Stimulated activated CD8-positive, alpha-beta memory T cell treated with anti-CD3 and anti-CD28 coated beads, Interleukin-15, amount 100 ng/mL, for 1 hour (primary cell): ENCODE results near the gene PPP2R3C.
"Not testable (repeated sequence)": the region's sequence is repeated elsewhere in the genome, so short reads cannot be mapped to it uniquely, and the experiment has no call there.

Experiments used
- DNase-seq: peaks from one replicate; pipeline ENCODE4 v3.0.0-alpha.2; 2020; ENCODE audit warnings: low read depth

Gene PPP2R3C

DNA sequence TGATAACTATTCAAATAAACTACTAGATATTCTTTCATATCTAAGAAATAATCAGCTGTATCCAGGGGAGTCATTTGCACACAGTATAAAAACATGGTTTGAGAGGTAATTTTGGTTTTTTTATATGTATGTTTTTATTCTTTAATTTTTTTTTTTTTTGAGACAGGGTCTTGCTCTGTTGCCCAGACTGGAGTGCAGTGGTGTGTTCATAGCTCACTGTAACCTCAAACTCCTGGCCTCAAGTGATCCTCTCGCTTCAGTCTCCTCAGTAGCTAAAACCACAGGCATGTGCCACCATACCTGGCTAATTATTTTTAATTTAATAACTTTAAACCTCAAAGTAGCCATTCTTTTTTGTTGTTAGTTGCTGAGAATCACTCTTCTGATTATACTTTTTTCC lies 2.3 kb upstream of the PPP2R3C start:
- DNase-seq: no peak

DNA sequence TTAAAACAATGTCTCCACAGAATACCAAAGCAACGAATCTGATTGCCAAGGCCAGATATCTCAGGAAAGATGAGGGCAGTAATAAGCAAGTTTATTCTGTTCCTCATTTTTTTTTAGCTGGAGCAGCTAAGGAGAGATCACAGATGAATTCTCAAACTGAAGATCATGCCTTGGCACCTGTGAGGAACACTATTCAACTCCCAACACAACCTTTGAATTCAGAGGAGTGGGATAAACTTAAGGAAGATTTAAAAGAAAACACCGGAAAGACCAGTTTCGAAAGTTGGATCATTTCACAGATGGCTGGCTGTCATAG lies 1.6 kb upstream of the PPP2R3C start:
- DNase-seq: no peak

DNA sequence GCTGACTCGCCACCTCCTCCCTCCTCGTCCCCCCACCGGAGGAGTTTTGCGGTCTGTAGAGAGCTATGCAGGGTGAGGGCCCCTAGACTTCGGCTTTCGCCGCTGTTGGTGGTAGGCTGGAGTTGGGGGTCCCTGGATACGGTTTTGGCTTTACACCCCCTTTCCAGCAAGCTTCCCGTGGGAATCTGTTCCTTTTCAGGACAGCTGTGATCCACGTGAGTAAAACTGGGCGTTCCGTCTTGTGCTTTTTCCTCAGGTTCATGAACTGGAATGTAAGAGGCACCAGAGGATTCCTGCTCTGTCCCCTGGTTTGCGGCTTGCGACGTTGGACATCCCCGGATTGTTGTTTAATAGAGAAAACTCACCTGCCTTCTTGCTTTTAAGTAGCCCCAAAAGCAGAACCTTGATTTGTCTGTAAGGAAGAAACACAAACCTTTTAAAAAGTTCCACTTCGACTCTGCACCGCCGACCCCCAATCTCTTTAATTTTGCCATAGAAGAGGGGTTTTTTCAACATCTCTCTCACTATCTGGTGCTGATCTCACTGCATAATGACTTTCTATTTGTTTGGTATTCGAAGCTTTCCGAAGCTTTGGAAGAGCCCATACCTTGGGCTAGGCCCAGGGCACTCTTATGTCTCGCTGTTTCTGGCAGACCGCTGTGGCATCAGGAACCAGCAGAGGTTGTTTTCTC lies 1.1 kb upstream of the PPP2R3C start:
- no peak for DNase-seq

DNA sequence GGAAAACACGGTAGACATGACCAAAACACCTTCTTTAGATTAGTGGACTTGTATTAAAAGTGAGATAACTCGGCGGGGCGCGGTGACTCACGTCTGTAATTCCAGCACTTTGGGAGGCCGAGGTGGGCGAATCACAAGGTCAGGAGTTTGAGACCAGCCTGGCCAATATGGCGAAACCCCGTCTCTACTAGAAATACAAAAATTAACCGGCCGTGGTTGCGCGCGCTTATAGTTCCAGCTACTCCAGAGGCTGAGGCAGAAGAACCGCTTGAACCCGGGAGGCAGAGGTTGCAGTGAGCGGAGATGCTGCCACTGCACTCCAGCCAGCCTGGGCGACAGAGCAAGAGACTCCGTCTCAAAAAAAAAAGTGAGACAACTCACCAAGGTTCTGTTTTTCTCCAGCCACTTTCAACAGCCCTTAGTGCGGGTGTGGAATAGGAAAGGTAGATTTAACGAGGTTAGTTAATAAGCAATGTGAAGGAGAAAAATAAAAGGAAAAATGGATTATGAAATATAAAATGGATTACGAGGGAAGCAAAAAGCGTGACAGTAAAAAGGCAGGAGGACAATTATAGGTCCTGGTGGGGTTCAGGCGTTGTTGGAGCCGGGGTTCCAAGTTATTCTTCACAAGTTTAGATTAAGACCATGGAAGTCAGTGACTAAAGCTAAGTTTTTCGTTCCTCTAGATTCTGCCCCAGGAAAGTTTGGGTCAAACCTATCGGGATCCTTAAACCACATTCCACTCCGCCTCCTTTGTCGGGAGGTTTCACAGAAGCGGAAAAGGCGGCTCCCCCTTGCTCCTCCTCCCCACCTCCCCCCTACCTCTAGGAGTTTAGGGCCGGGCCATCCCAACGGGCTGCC lies 534 bp downstream of the PPP2R3C start:
- DNase-seq: no peak

DNA sequence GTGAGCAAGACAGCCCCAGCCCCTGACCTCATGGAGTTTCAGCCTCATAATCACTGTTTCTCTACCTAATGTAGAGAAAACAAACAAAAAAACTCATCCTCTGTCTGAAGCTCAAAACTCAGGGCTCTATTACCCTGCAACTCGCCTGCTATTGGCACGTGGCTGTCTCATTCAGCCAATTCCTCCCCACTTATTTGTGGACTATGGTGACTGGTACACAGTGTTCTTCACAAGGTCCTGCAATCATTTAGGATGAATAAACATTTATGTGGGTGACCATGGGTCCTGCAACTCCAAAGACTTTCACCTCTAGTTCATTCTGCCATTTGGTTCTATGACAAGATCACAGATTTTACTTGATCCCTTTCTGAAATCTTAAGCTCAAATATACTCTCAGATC lies 4.7 kb downstream of the PPP2R3C start:
- DNase-seq: no peak

DNA sequence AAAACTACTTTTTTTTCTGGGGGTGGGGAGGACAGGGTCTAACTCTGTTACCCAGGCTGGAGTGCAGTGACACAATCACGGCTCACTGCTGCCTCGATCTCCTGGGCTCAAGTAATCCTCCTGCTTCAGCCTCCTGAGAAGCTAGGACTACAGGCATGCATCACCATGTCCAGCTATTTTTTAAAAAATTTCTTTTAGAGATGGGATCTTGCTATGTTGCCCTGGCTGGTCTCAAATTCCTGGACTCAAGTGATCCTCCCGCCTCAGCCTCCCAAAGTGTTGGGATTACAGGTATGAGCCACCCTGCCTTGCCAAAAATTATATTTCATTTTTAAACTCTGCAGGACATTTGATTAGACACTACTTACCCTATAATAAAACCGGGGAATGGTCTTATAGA lies 5.5 kb downstream of the PPP2R3C start:
- no peak for DNase-seq

DNA sequence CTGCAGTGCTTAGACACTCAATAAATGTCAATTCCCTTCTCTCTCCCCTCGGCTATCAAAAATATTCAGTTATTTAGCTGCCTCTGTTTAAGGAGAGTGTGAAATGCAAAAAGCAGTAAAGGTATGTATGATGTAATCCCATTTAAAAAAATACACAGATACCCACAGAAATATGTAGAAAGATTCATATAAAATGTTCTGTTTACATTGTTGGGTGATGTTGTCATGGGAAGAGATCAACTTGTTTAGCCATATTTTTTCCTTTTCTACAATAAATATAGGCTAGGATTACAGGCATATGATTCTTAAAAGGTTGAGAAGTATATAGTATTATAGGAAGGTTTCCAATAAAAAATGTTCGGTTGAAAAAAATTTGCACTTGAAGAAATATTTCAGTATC lies 7.8 kb downstream of the PPP2R3C start:
- no peak for DNase-seq

DNA sequence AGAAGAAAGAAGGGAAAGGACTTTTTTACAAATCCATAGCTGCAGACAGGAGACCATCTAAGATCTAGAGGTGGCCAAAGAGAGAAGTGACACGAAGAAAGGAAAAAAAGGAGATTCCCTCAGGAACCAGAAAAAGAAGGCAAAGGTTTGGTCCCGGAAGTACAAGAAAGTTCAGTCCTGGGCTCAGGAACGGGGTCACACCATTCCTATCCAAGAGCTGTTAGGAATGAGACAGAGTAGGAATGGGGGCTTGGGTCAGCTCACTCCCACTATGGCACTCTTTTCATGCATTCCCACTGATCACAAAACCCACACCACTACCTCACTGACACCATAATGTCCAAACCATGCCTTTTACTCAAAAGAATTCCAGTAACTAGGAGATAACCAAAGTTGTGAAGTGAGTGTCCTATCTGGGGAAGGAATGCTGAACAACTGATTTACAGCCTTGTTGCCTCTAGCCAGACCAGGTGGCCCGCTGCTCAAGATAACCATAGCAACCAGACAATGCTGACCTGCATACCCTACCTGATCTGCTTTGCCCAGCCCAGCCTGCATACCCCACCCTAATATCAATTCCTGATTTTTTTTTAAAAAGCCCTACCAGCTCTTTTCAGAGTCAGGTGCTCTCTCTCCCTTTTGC lies 8.4 kb downstream of the PPP2R3C start:
- no peak for DNase-seq

DNA sequence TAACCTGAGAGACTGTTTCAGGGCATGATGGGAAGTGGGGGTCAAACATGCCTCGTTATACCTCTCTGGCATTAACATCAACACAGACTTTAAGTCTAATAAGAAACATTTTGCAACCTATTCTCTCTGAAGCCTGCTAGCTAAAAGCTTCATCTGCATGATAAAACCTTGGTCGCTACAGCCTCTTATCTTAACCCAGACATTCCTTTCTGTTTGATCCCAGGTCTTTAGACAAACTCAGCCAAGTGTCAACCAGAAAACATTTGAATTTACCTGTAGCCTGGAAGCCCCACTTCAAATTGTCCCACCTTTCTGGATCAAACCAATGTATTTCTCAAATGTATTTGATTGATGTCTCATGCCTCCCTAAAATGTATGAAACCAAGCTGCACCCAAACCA lies 9.1 kb downstream of the PPP2R3C start:
- no peak for DNase-seq

DNA sequence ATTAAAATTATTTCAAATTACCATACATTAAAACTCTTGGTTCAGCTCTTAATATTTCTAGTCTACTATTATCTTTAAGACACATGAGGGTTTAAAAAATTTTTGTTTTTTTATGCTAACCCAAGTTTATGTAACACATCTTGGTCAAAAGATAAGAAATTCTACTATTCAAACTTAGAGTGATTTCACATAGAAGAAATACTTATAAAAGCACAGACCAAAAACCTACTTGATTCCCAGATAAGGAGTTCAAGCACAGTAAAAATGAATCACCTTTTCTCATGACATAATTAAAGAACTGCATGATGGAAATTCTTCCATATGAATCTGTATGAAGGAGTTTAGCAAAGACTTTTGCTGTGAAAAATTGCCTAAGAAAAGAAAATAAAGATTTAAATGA lies 13.9 kb downstream of the PPP2R3C start:
- DNase-seq: no peak

DNA sequence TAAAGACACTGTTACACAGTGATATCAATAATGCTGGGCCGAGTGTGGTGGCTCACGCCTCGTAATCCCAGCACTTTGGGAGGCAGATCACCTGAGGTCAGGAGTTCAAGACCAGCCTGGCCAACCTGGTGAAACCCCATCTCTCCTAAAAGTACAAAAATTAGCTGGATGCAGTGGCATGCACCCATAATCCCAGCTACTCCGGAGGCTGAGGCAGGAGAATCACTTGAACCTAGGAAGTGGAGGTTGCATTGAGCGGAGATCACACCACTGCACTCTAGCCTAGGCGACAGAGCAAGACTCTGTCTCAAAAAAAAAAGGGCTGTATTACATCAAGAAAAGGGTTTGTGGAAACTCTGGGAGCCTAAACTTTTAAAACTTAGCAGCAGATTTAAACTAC lies 27.1 kb downstream of the PPP2R3C start:
- not testable (repeated sequence) for DNase-seq

DNA sequence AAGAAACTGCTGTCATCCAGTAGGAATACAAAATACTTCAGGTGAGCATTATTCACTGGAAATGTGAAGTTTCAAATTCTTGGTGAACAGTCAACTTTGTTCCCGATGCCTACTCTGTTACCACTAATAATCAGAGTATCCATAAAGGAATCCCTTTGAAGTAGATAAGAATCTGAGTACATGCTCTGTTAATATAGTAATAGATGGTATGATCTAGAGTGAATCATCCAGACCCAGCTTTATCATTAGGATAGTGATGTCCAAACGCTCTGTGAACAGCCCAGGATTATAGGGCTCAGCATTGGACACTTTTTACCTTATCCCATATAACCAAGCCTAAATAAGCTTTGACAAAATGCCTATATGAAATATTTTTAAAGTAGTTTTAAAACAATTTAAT lies 33.3 kb downstream of the PPP2R3C start:
- DNase-seq: no peak

DNA sequence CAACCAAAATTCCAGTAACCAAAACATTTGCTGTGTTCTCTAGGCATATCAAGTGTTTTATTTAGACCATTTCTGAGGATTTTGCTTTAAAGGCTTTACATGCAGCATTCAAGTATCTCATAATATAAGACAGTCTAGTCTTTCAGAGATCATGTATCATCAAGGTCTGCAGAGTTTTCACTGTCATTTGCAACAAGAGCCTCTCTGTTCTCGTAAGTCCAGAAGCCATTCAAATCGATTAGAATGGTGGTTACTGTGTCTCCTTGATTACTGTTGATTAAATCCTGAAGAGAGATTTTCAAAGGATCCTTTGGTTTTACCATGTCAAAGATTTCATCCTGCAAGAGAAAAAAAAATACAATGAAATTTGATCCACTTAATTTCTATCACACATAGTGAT lies 36.3 kb downstream of the PPP2R3C start:
- no peak for DNase-seq

DNA sequence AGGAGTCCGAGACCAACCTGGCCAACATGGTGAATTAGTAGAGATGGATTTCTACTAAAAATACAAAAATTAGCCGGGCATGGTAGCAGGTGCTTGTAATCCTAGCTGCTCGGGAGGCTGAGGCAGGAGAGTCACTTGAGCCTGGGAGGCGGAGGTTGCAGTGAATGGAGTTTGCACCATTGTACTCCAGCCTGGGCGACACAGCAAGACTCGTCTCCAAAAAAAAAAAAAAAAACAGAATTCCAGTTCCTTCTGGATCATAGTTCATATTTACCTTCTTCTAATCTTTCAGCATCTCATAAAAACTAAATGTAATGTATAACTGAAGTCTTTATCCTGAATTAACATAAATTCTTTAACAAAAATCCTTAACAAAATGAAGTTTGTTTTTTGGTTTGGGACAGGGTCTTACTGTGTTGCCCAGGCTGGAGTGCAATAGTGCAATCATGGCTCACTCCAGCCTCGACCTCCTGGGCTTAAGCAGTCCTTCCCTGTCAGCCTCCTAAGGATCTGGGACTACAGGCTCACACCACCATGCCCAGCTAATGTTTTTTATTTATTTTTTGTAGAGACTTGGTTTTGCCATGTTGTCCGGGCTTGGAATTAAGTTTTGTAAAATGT lies 38.1 kb downstream of the PPP2R3C start:
- DNase-seq: no peak

DNA sequence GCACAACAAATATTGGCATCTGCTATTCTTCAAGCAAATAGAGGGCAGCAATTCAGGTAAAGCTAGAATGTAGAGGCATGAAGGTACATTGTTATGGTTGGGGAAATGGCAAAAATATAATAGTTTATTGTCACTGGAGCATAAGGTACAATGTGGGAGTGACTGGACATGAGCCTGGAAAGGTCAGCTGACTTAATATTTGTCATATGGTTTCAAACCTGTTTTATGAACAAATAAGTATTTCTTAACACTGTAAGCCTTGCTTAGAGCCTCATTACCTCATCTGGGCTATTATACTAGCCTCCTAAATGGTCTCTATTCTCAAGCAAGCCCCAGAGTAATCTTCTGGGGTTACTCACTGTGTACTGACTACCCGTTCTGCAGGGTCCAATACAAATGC lies 42.0 kb downstream of the PPP2R3C start:
- DNase-seq: no peak

DNA sequence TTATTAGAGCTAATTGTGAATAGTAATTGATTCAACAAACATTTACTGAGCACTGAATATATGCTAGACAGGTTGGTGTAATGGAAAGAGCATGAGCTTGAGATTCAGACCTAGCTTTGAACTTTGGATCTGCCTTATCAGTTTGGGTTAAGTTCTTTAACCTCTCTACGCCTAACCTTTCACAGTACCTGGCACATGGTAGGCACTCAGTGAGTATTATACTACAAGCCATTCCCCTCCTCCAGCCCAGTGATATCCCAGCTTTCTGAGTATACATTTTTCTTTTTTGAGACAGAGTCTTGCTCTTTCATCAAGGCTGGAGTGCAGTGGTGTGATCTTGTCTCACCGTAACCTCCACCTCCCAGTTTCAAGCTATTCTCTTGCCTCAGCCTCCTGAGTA lies 43.7 kb downstream of the PPP2R3C start:
- DNase-seq: no peak

DNA sequence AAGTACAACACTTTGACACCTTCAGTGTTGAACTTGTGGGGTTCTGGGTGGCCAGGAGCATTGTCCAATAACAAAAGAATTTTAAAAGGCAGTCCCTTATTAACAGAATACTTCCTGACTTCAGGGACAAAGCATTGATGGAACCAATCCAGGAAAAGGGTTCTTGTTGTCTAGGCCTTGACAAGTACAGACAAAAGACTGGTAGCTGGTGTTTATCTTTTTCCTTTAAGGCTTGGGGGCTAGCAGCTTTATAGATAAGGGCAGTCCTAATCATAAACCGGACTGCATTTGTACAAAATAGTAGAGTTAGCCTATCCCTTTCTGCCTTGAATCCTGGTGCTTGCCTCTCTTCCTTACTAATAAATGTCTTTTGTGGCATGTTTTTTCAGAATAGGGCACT lies 48.3 kb downstream of the PPP2R3C start:
- DNase-seq: no peak

DNA sequence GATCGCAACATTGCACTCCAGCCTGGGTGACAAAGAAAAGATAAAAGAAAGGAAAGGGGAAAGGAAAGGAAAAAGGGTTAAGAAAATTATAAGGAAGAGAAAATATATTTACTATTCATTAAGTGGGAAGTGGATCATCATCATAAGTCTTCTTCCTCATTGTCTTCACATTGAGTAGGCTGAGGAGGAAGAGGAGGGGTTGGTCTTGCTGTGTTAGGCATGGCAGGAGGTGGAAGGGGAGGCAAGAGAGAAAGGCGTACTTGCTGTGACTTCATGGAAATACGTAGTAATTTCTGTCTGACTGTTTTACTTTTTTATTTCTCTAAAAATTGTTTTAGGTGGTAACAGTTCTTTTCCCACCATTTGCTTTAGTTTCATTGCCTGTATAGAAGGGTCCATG lies 49.6 kb downstream of the PPP2R3C start:
- no peak for DNase-seq

DNA sequence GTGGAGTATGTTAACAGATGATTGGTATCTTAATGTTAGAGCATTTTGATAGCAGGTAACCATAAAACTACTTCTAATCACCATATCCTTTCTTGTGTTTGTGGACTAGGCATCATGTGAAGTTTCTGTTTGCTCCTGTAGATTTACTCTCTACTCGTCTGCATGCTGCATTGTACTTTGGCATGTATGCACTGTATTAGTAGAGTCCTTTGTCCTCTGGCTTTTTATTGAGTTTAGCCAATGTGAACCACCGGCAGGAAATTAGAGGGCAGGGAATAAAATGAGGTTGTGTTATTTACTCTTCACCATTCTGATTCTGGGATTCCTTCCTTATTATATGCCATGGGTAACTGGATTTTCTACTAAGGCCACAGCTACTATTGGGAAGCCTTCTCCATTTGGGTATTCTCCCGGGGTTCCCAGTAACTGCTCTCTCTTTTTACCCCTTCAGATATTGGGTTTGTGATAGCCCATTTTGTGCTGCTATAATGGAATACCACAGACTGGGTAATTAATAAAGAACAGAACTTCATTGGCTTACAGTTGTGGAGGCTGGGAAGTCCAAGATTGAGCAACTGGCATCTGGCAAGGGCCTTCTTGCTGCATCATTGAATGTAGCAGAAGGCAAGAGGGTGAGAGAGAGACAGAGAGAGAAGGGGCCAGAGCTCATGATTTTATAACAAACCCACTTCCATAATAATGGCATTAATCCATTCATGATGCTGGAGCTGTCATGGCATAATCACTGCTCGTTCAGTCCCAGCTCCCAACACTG lies 53.4 kb downstream of the PPP2R3C start:
- no peak for DNase-seq

DNA sequence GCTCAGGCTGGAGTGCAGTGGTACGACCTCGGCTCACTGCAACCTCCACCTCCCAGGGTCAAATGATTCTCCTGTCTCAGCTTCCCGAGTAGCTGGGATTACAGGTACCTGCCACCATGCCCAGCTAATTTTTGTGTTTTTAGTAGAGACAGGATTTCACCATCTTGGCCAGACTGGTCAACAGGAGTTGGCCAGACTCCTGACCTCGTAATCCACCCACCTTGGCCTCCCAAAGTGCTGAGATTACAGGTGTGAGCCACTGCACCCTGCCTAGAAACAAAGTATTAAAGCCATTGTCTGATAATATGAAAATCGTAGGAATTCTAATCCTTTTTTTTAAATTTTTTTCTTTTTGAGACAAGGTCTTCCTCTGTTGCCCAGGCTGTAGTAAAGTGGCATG lies 56.1 kb downstream of the PPP2R3C start:
- DNase-seq: not testable (repeated sequence)

DNA sequence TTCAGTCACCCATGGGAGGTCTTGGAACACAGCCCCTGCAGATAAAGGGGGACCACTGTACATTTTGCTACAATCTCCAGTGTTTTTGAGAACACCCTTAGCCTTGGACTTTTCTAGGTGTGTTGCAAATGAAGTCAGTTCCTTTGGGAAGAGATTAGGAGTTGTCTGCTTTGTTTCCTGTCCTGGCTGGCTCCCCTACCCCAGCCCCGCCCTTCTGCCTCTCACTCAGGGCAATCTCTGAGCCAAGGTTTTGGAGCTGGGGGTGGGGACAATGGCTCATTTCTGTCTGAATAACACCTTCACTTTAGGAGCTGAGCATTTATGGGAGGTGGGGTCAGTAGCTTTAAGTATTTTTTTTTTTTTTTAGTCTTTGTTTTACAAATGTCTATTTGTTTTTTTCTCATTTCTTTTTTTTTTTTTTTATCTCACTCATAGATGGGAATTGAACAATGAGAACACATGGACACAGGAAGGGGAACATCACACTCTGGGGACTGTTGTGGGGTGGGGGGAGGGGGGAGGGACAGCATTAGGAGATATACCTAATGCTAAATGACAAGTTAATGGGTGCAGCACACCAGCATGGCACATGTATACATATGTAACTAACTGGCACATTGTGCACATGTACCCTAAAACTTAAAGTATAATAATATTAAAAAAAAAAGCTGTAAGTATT lies 60.5 kb downstream of the PPP2R3C start:
- not testable (repeated sequence) for DNase-seq

DNA sequence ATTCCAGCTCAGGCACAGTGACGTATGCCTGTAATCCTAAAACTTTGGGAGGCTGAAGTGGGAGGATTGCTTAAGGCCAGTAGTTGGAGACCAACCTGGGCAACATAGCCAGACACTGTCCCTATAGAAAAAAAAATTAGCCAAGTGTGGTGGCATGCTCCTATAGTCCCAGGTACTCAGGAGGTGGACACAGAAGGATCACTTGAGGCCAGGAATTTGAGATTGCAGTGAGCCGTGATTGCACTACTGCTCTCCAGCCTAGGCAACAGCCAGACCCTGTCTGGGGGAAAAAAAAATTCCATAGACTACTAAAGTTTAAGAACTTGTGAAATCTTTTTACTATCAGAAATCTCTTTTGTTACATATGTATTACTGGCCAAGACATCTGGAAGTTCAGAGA lies 69.2 kb downstream of the PPP2R3C start:
- no peak for DNase-seq
